NOMO-1 treated with DMSO at 0.1 percent for 48 hours (cell line): ENCODE results near the gene RPA1.

ENCODE experiments used
- DNase-seq: peaks from one replicate; lab custom pipeline; 2025; ENCODE audit not compliant: unreplicated experiment; lab: John Stamatoyannopoulos, UW

Gene RPA1

DNA sequence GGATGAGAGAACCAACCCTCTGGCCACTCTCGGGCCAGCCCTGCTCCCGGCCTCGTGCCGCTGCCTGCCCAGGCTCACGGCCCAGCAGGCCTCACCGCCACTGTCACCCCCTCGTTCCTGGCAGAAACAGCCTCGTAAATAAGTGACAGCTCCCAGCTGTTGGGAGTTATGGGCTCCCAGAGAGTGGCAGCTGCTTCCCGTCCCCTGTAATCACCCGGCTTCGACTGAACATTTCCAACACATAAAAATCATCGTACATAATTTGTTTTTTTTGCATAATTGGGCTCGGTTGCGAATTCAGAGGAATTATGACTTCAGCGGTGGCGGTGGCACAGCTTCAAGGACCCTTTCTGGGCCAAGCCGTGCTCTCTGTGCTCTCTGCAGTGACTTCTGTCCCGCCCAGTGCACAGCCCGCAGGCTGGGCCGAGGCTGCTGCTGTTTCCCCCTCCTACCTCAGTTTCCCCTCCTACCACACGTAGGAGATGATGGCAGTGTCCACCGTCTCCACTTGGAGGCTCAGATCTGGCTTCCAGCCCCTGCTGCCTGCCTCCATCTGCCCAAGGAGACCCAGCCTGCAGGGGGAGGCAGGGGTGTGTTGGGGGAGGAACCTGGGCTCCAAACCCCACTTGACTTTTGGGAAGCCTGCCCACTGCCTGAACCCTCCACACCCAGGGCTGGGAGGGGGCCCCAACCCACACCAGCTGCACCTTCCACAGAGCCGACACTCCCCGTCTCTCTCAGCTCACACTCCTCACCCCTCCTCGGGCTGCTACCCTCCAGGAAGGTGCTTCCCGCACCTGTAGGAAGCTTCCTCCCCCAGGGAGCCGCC, 110.4 kb downstream of the RPA1 start:
- DNase-seq: no peak

DNA sequence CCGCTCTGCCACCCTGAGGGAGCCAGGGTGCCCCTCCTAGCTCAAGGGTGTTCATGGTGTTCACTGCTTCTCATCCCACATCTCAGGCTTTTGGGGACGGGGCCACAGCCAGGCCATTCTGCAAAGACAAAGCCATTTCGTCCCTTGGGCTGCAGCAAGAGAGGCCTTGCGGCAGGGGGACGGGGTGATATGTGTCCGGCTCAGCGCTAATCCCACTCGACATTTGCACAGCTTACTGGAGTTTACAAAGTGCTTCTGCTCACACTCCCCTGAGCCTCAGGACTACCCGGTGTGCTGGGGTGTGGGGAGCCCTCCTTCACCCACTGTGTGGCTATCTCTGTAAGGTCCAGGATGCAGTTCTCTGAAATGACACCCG, 111.0 kb downstream of the RPA1 start:
- no peak for DNase-seq

DNA sequence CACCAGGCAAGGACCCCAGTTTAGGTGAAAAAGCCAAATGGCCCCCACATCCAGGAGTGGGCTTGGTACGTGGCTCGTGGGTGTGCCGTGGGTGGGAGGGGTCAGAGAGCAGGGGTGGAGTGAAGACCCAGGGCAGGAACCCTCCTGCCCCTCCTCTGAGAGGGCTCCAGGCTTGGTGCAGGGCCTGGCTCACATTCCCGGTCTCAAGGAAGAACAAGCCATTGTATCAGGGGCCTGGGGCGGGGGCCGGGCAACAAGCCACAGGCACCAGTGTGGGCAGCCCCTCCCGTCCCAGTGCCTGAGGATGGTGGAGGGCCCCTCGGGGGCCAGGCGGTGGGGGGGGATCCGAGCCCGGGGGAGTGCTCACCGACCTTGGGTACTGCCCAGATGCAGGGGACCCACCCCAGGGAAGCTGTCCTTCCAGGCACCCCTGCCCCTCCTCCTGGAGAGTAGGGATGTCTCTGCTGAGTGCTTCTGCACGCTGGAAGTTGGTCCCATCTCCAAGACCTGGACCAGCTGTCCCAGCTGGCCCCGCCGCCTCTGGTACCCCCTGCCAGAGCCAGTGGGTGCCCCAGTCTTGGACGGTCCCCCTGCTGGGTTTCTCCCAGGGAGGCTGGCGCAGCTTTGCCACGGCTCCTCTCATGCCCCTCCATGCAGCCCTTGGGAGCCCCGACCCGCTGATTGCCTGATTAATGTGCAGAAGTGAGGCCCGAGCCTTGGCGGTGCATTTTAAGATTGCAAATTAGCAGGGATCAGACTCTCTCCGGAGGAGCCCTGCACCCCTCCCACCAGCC, 111.7 kb downstream of the RPA1 start:
- no peak for DNase-seq

DNA sequence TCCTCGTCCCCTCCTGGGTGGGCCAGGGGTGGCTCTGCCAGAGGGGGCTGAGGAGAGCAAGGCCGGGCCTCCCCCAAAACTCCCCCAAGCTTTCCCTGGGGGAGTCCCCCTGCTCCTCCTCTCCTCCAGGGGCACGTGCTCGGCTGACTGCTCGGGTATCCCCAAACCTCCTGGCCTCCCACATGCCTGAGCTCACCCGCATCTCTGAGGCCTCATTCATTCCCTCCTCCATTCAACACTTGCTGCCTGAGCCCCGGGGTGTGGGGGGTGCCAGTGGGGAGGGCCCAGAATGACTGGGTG, 112.2 kb downstream of the RPA1 start:
- DNase-seq: no peak

DNA sequence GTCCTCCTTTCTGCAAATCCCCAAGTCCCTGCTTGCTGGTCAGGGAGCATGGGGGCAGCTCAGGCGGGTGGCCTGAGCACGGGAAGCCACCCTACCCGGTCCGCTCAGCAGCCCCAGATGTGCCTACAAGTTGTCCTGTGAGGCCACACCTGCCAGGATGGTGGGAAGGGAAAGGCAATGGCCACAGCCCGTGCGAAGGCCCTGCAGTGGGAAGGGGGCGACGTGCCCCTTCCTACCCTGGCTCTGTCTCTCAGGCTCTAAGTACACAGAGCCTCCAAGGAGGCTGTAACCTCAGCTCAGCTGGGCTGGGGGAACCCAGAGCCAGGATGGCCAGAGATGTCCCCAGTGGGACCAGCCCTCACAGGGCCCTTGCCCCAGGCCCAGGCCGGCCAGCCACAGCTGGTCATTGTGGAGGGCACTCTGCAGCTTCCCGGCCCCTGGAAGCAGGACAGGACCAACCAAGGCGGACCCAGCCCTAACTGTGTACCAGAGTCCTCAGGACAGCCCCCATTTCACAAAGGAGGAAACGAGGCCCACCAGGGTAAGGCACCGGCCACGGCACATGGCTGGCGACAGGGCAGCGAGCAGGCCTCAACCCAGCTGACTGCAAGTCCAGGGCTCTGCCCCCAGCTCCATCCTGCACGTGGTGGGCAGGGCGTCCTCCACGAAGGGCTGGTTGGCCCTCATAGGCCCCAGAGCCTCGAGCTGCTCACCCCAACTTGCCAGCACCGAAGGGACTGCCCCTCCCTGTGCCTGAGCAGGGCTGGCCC, 113.0 kb downstream of the RPA1 start:
- no peak for DNase-seq

DNA sequence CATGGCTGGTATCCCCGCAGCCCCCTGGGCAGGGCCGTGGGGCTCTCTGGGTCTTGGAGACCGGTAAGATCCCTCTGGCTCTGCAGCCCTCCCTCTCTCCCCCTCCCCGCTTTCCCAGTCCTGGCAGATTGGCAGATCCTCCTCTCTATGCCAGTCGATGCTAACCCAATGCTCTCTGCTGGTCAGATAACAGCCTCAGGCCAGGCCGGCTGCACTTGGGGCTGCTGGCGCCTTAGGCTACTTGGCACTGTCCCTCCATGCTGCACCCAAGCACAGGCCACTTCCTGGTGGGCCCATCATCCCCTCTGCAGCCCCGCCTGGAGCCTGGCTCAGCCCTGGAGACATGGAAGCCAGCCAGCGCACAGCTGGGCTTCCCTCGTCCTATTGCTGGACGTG, 113.6 kb downstream of the RPA1 start:
- DNase-seq: no peak

DNA sequence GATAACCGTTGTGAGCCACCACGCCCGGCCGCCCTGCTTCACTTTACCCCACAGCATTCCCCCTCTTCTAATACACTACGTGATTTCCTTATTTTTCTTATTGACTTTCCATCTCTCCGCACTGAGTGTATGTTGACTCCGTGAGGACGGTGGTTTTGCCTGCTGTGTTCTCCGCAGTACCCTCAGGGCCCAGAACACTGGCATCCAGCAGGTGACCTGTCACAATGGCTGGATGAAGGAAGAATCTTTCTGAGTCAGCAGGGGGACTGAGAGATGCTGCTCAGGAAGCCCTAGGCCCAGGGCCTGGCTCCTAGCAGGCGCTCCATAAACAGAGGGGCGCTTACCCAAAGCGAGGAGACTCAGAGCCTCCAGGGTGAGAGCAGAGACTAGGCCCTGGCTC, 115.8 kb downstream of the RPA1 start:
- no peak for DNase-seq

DNA sequence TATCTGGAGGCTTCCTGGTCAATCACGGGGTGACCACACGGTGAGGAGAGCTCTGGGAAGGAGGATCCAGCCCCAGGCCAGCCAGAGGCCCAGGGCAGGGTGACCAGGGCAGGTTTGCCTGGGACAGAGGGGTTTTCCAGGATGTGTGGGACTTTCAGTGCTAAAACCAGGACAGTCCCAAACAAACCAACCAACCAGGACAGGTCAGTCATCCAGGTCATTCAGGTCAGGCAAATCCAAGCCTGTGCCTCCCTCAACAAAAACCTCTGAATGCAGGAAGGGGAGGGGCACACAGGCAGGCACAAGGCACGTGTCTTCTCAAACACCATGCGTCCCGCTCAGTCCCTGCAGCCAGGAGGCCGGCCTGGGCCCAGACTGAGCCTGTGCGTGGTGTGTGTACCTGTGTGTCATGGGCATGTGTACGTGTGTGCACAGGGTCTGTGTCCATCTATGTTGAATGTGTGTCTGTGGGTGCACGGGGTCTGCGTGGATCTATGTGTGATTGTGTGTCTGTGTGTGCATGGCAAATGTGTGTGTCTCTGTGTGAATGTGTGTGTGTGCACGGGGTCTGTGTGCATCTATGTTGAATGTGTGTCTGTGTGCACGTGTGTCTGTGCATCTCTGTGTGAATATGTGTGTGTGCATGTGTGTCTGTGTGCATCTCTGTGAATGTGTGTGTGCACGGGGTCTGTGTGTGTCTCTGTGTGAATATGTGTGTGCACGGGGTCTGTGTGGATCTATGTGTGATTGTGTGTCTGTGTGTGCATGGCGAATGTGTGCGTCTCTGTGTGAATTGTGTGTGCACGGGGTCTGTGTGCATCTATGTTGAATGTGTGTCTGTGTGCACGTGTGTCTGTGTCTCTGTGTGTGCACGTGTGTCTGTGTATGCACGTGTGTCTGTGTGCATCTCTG, 116.5 kb downstream of the RPA1 start:
- DNase-seq: no peak

DNA sequence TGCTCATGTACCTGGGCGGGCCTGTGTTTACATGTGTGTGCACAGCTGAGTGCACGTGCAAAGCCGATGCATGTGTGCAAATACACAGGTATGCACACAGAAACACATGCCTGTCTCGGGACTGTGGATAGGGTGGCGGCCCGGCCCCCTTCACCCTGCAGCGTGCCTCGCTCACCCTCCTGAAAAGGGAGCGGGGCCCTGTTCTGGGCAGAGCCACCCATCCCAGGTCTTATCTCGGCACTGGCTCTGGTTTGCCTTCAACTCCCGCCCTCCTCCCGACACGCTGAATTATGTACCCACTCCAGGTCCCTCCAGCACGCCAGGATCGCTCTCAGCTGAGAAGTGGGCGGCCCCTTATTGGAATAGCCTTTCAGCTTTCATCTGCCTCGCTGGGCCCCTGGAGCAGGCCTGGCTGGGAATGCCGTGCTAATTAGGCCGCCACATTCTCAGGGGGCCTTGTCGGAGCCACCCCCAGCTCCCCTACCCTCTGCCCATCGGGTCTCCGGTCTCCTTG, 117.5 kb downstream of the RPA1 start:
- no peak for DNase-seq

DNA sequence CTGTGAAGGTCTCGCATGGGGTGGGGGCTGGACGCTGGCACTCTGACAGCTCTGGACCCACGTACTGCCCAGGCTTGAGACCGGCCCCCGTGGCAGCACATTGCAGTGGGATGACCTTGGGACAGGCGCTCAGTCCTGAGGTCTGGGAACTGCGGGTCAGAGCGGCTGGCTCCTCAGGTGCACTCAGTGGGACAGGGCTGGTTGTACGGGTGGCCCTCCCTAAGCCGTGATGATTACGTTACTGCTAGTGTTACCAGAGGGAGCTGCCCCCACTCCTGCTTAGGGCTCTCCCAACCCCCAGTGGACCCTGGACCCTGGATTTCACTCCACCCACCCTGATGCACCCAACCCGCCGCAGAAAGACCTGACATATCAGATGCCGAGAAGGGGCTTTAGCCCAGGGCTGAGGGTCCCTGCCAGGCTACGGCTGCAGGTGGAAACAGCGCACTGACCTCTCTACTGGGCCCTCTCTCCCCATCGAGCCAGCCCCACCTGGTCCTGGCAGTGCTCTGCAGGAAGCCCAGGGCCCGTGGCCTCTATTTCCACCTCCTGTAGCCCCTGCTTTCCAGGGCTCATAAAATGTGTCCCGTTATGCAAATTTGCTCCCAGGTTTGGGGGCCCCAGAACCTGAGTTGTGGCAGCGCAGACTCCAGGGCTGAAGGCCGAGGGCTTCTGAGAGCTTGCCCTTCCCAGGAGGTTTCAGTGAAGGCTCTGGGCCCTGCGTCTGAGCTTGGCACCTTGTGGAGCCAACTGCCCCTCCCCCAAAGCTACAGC, 118.1 kb downstream of the RPA1 start:
- no peak for DNase-seq

DNA sequence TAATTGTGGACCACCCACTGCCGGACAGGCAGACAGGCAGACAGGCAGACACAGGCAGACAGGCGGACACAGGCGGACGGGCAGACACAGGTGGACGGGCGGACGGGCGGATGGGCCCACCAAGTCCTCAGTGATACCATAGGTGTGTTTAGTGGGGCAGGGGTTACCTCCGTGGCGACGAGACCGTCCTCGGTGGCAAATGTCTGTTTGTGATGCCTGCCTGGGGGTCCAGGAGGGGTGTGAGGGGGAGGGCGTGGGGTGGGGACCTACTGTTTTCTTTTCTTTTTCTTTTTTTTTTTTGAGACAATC, 118.7 kb downstream of the RPA1 start:
- no peak for DNase-seq
